Trophoblast cell (in vitro differentiated cells and primary cell): ENCODE measurements around the gene MLST8.
A peak's percentile ranks its signal among the peaks of the same experiment; 100 is the strongest.

Experiments
- DNase-seq, 2 donors: peaks; one replicate each; pipeline ENCODE4 v3.0.0-alpha.2; 2016
- H2AFZ ChIP-seq: 2 replicates; pipeline ENCODE4 v1.6.1; 2013; ENCODE audit warnings: low read length, moderate library complexity, mild to moderate bottlenecking; ENCODE audit not compliant: insufficient read depth, poor library complexity
- H2AK5ac ChIP-seq: 2 replicates; pipeline ENCODE4 v1.6.1; 2013; ENCODE audit warnings: mild to moderate bottlenecking, low read length
- H2BK120ac ChIP-seq: 2 replicates; pipeline ENCODE4 v1.6.1; 2013; ENCODE audit warnings: low read length, mild to moderate bottlenecking, moderate library complexity; ENCODE audit not compliant: insufficient read depth, poor library complexity
- H2BK12ac ChIP-seq: 2 replicates; pipeline ENCODE4 v1.6.1; 2013; ENCODE audit warnings: mild to moderate bottlenecking, low read length, moderate library complexity
- H2BK5ac ChIP-seq: 2 replicates; pipeline ENCODE4 v1.6.1; 2013; ENCODE audit warnings: low read length, low read depth, moderate library complexity, mild to moderate bottlenecking; ENCODE audit not compliant: poor library complexity
- H3K14ac ChIP-seq: 2 replicates; pipeline ENCODE4 v1.6.1; 2013; ENCODE audit warnings: mild to moderate bottlenecking, low read length
- H3K18ac ChIP-seq: 2 replicates; pipeline ENCODE4 v1.6.1; 2013; ENCODE audit warnings: mild to moderate bottlenecking, low read length
- H3K23ac ChIP-seq: 2 replicates; pipeline ENCODE4 v1.6.1; 2013; ENCODE audit warnings: low read length
- H3K27ac ChIP-seq: 2 replicates; pipeline ENCODE4 v1.5.1; 2013; ENCODE audit warnings: low read depth, mild to moderate bottlenecking, inconsistent platforms, low read length, moderate library complexity
- H3K27me3 ChIP-seq: 2 replicates; pipeline ENCODE4 v1.6.1; 2013; ENCODE audit warnings: inconsistent platforms, mild to moderate bottlenecking, low read length, moderate library complexity; ENCODE audit not compliant: insufficient read depth
- H3K36me3 ChIP-seq, 2 experiments: 1 replicate in 1 of 2; 2 replicates in 1 of 2; pipeline ENCODE4 v1.6.1; 2013; ENCODE audit warnings: low read length in 2 of 2, mild to moderate bottlenecking in 2 of 2, moderate library complexity in 1 of 2; ENCODE audit not compliant: insufficient read depth in 2 of 2, control insufficient read depth in 1 of 2
- H3K4ac ChIP-seq: 2 replicates; pipeline ENCODE4 v1.6.1; 2013; ENCODE audit warnings: low read depth, mild to moderate bottlenecking, low read length, moderate library complexity
- H3K4me1 ChIP-seq, 2 experiments: 1 replicate in 1 of 2; 2 replicates in 1 of 2; pipeline ENCODE4 v1.6.1; 2013; ENCODE audit warnings: low read length in 2 of 2, mild to moderate bottlenecking in 2 of 2, moderate library complexity in 1 of 2; ENCODE audit not compliant: insufficient read depth in 2 of 2, control insufficient read depth in 1 of 2
- H3K4me2 ChIP-seq: 2 replicates; pipeline ENCODE4 v1.6.1; 2013; ENCODE audit warnings: inconsistent platforms, mild to moderate bottlenecking, low read length, moderate library complexity
- H3K4me3 ChIP-seq: 2 replicates; pipeline ENCODE4 v1.5.1; 2013; ENCODE audit warnings: mild to moderate bottlenecking, low read depth, low read length, inconsistent platforms
- H3K79me1 ChIP-seq: one replicate; pipeline ENCODE4 v1.6.1; 2013; ENCODE audit warnings: low read length
- H3K79me2 ChIP-seq: 2 replicates; pipeline ENCODE4 v1.6.1; 2013; ENCODE audit warnings: low read length, mild to moderate bottlenecking; ENCODE audit not compliant: control insufficient read depth, insufficient read depth, poor library complexity
- H3K9ac ChIP-seq: 2 replicates; pipeline ENCODE4 v1.6.1; 2013; ENCODE audit warnings: mild to moderate bottlenecking, low read length
- H3K9me3 ChIP-seq: 2 replicates; pipeline ENCODE4 v1.6.1; 2013; ENCODE audit warnings: low read depth, mild to moderate bottlenecking, control low read depth, inconsistent platforms, low read length; ENCODE audit not compliant: insufficient read depth
- H4K12ac ChIP-seq: 2 replicates; pipeline ENCODE4 v1.6.1; 2013; ENCODE audit warnings: low read depth, mild to moderate bottlenecking, low read length, moderate library complexity
- H4K8ac ChIP-seq: 2 replicates; pipeline ENCODE4 v1.6.1; 2013; ENCODE audit warnings: low read depth, mild to moderate bottlenecking, low read length, moderate library complexity
- H4K91ac ChIP-seq: one replicate; pipeline ENCODE4 v1.6.1; 2013; ENCODE audit warnings: low read depth, mild to moderate bottlenecking, low read length, moderate library complexity
- WGBS: extraction: QIAGEN DNeasy Blood & Tissue Kit; methylation state at CpG from one replicate; pipeline ENCODE4 v1.1.7; 2013; ENCODE audit warnings: missing lambda C conversion rate; ENCODE audit not compliant: insufficient read length, insufficient coverage; ENCODE audit errors: extremely low coverage; 5-methylcytosine and 5-hydroxymethylcytosine counted together

Gene MLST8

GRCh38 chr16:2174396-2175131, 30.7 kb upstream of the MLST8 start:
- Histone ChIP-seq H4K8ac (no peak overlapping the region), H3K4me1 (no peaks in the 10 kb centered on the region)

GRCh38 chr16:2175454-2175853, 29.8 kb upstream of the MLST8 start:
- Histone ChIP-seq H2BK12ac (no peak overlapping the region), H3K14ac (no peak overlapping the region)
- no CpG with 5 or more reads among the region's 10 CpGs for WGBS

More at GRCh38 chr16:2174396-2175131, 30.7 kb upstream of the MLST8 start:
- DNase-seq = peak in 1 of 2 donors; percentile 18
- WGBS = no CpG with 5 or more reads among the region's 21 CpGs
- H3K79me2 ChIP-seq = no peaks in the 10 kb centered on the region
- H2AK5ac ChIP-seq = no peak overlapping the region
- no peak overlapping the region for H2BK5ac ChIP-seq
- no peak overlapping the region for H3K27ac ChIP-seq
- no peak overlapping the region for H3K14ac ChIP-seq
- H3K79me1 ChIP-seq = no peaks in the 10 kb centered on the region
- no peak overlapping the region for H4K12ac ChIP-seq
- H3K4me2 ChIP-seq = no peak overlapping the region
- no peak overlapping the region for H2BK120ac ChIP-seq
- H2AFZ ChIP-seq = no peak overlapping the region
- no peak overlapping the region for H4K91ac ChIP-seq
- no peak overlapping the region for H2BK12ac ChIP-seq
- H3K36me3 ChIP-seq = peaks cover 75 to 80% of the 10 kb centered on the region in 2 experiments
- no peak overlapping the region for H3K4me3 ChIP-seq
- H3K9me3 ChIP-seq = peaks cover 8% of the 10 kb centered on the region
- H3K4ac ChIP-seq = no peak overlapping the region
- no peak overlapping the region for H3K23ac ChIP-seq
- H3K27me3 ChIP-seq = no peaks in the 10 kb centered on the region
- H3K18ac ChIP-seq = no peak overlapping the region
- no peak overlapping the region for H3K9ac ChIP-seq

GRCh38 chr16:2176047-2176446, 29.2 kb upstream of the MLST8 start:
- no peak for DNase-seq
- no peak overlapping the region for H3K14ac ChIP-seq
- no CpG with 5 or more reads among the region's 23 CpGs for WGBS
- no peaks in the 10 kb centered on the region for H3K4me1 ChIP-seq
- no peak overlapping the region for H4K8ac ChIP-seq
- no peak overlapping the region for H3K4ac ChIP-seq
- H3K27me3 ChIP-seq = no peaks in the 10 kb centered on the region
- no peaks in the 10 kb centered on the region for H3K79me2 ChIP-seq
- no peak overlapping the region for H2AFZ ChIP-seq
- no peak overlapping the region for H2BK12ac ChIP-seq
- no peak overlapping the region for H3K18ac ChIP-seq
- H4K12ac ChIP-seq = no peak overlapping the region
- no peak overlapping the region for H3K4me2 ChIP-seq
- H3K9me3 ChIP-seq = peaks cover 8% of the 10 kb centered on the region
- H3K23ac ChIP-seq = no peak overlapping the region
- no peak overlapping the region for H2BK120ac ChIP-seq
- H3K4me3 ChIP-seq = no peak overlapping the region
- no peak overlapping the region for H2AK5ac ChIP-seq
- no peak overlapping the region for H4K91ac ChIP-seq
- H3K79me1 ChIP-seq = no peaks in the 10 kb centered on the region
- no peak overlapping the region for H3K9ac ChIP-seq
- H3K27ac ChIP-seq = no peak overlapping the region
- peaks cover 60 to 65% of the 10 kb centered on the region in 2 experiments for H3K36me3 ChIP-seq
- no peak overlapping the region for H2BK5ac ChIP-seq

More at GRCh38 chr16:2175454-2175853, 29.8 kb upstream of the MLST8 start:
- H4K8ac ChIP-seq = no peak overlapping the region
- no peaks in the 10 kb centered on the region for H3K27me3 ChIP-seq
- no peak overlapping the region for H4K91ac ChIP-seq
- no peak overlapping the region for H3K4me3 ChIP-seq
- H3K9ac ChIP-seq = no peak overlapping the region
- no peak overlapping the region for H2AK5ac ChIP-seq
- no peak overlapping the region for H2BK5ac ChIP-seq
- H4K12ac ChIP-seq = no peak overlapping the region
- no peak overlapping the region for H3K23ac ChIP-seq
- H3K4me2 ChIP-seq = no peak overlapping the region
- H3K18ac ChIP-seq = no peak overlapping the region
- no peak overlapping the region for H2BK120ac ChIP-seq
- no peak overlapping the region for H3K4ac ChIP-seq
- H3K9me3 ChIP-seq = peaks cover 8% of the 10 kb centered on the region
- H3K79me2 ChIP-seq = no peaks in the 10 kb centered on the region
- H3K79me1 ChIP-seq = no peaks in the 10 kb centered on the region
- H2AFZ ChIP-seq = no peak overlapping the region
- H3K36me3 ChIP-seq = peaks cover 66 to 71% of the 10 kb centered on the region in 2 experiments
- no peak for DNase-seq
- H3K27ac ChIP-seq = no peak overlapping the region
- no peaks in the 10 kb centered on the region for H3K4me1 ChIP-seq

- no peak overlapping the region for H3K4me3 ChIP-seq
- no peak overlapping the region for H3K9ac ChIP-seq
- H3K79me1 ChIP-seq = no peaks in the 10 kb centered on the region
- no peak overlapping the region for H3K23ac ChIP-seq
- no peak overlapping the region for H2AFZ ChIP-seq
- H3K4ac ChIP-seq = no peak overlapping the region
- H2AK5ac ChIP-seq = no peak overlapping the region
- DNase-seq = no peak
- no peaks in the 10 kb centered on the region for H3K4me1 ChIP-seq
- no peak overlapping the region for H4K8ac ChIP-seq
- H2BK120ac ChIP-seq = no peak overlapping the region
- no peaks in the 10 kb centered on the region for H3K27me3 ChIP-seq
- no peak overlapping the region for H3K14ac ChIP-seq
- no peak overlapping the region for H2BK12ac ChIP-seq
- no peak overlapping the region for H3K18ac ChIP-seq
- H2BK5ac ChIP-seq = no peak overlapping the region
- no CpG with 5 or more reads among the region's 18 CpGs for WGBS
- peaks cover 50 to 55% of the 10 kb centered on the region in 2 experiments for H3K36me3 ChIP-seq
- no peak overlapping the region for H3K4me2 ChIP-seq
- no peaks in the 10 kb centered on the region for H3K79me2 ChIP-seq
- no peak overlapping the region for H3K27ac ChIP-seq
- H4K91ac ChIP-seq = no peak overlapping the region
- no peak overlapping the region for H4K12ac ChIP-seq
- peaks cover 6% of the 10 kb centered on the region for H3K9me3 ChIP-seq
Observed at GRCh38 chr16:2177101-2177500, 28.2 kb upstream of the MLST8 start.
